ENCODE measurements around the gene KLHDC4.

GRCh38 chr16:87735270-87736007 lies 30.3 kb downstream of the KLHDC4 start:
- TF ChIP-seq REST (IDR thresholded peaks at IDR 0.05) (no peak), POLR2A (IDR thresholded peaks at IDR 0.05; ENCODE audit: low read length) (no peak)
